ENCODE results near the gene PCSK5.

PCSK5 gene

GRCh38 chr9:76290555-76290954 lies 400.1 kb downstream of the PCSK5 start:
- H3K4me3 ChIP-seq (ENCODE audit: low read length) = no peak overlapping the region
- no peak for TF ChIP-seq CTCF (IDR thresholded peaks at IDR 0.05; ENCODE audit: insufficient read depth, low read depth, low read length, missing control alignments)
- DNase-seq (ENCODE audit: low read depth) = no peak

- no peak for TF ChIP-seq CTCF (IDR thresholded peaks at IDR 0.05; ENCODE audit: insufficient read depth, low read depth, low read length, missing control alignments)
- no peak overlapping the region for H3K4me3 ChIP-seq (ENCODE audit: low read length)
- no peak for DNase-seq (ENCODE audit: low read depth)
These were observed 401.8 kb downstream of the PCSK5 start for GRCh38 chr9:76292246-76292645.

- TF ChIP-seq CTCF (IDR thresholded peaks at IDR 0.05; ENCODE audit: insufficient read depth, low read depth, low read length, missing control alignments) = no peak
- no peak overlapping the region for H3K4me3 ChIP-seq (ENCODE audit: low read length)
These were observed 402.2 kb downstream of the PCSK5 start for GRCh38 chr9:76292658-76293057.

GRCh38 chr9:76294301-76294700 lies 403.8 kb downstream of the PCSK5 start:
- no peak overlapping the region for H3K4me3 ChIP-seq (ENCODE audit: low read length)
- no peak for DNase-seq (ENCODE audit: low read depth)
- no peak for TF ChIP-seq CTCF (IDR thresholded peaks at IDR 0.05; ENCODE audit: insufficient read depth, low read depth, low read length, missing control alignments)

More at GRCh38 chr9:76292658-76293057, 402.2 kb downstream of the PCSK5 start:
- DNase-seq (ENCODE audit: low read depth) = no peak

GRCh38 chr9:76296561-76297310 lies 406.3 kb downstream of the PCSK5 start:
- DNase-seq (ENCODE audit: low read depth) = peak; percentile 8
- no peak for TF ChIP-seq CTCF (IDR thresholded peaks at IDR 0.05; ENCODE audit: insufficient read depth, low read depth, low read length, missing control alignments)
- no peak overlapping the region for H3K4me3 ChIP-seq (ENCODE audit: low read length)

- H3K4me3 ChIP-seq (ENCODE audit: low read length) = no peak overlapping the region
- DNase-seq (ENCODE audit: low read depth) = no peak
- TF ChIP-seq CTCF (IDR thresholded peaks at IDR 0.05; ENCODE audit: insufficient read depth, low read depth, low read length, missing control alignments) = no peak
These were observed 407.3 kb downstream of the PCSK5 start for GRCh38 chr9:76297721-76298239.

Data from epithelial cell of esophagus (primary cell).